Skeletal muscle satellite cell (primary cell): ENCODE data around the gene DUSP16.

Experiments used
- H3K27me3 ChIP-seq: 2 replicates; pipeline ENCODE4 v1.7.0; 2013; ENCODE audit warnings: low read length; ENCODE audit not compliant: control insufficient read depth, insufficient read depth
- H3K36me3 ChIP-seq: 2 replicates; pipeline ENCODE4 v1.7.0; 2013; ENCODE audit warnings: mild to moderate bottlenecking, control low read depth, low read length; ENCODE audit not compliant: insufficient read depth
- H3K4me1 ChIP-seq: 2 replicates; pipeline ENCODE4 v1.7.0; 2013; ENCODE audit warnings: low read length; ENCODE audit not compliant: control insufficient read depth, insufficient read depth
- H3K4me2 ChIP-seq: 2 replicates; pipeline ENCODE4 v1.7.0; 2013; ENCODE audit warnings: mild to moderate bottlenecking, low read length
- H3K4me3 ChIP-seq: 2 replicates; pipeline ENCODE4 v1.7.0; 2013; ENCODE audit warnings: low read length
- H3K9ac ChIP-seq: 2 replicates; pipeline ENCODE4 v1.7.0; 2013; ENCODE audit warnings: mild to moderate bottlenecking, low read depth, low read length, moderate library complexity
- H3K9me3 ChIP-seq: replicated peaks from 2 replicates; pipeline ENCODE4 v1.7.0; 2013; ENCODE audit warnings: mild to moderate bottlenecking, control low read depth, low read length

The DUSP16 gene

DNA sequence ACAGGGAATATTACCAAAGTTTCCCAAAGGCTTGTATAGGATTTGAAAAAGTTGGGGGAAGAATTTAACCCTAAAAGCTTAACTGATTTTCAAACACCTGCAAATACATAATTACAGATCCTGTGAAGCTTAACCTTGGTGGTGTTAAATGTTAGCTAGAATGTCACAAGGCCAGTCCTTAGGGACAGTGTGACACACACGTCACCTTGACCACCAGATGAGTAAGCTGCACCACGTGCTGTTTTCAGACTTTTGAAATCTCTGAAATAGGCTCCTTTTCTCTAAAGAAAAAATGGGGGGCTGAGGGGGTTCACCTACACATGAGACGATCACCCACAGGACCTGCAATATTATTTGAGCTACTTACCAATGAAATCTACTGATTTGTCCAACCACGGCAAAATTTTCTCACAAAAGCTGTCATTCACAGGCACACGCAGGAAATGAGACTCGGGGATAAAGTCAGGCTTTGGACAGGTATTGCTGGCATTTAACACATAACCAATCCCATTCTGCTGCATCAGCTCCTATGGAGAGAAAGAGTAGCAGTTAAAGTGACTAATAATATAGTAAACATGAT lies 75.9 kb downstream of the DUSP16 start:
- Histone ChIP-seq H3K36me3 (peaks cover 3% of the 10 kb centered on the region), H3K4me2 (no peak overlapping the region), H3K4me1 (no peaks in the 10 kb centered on the region), H3K9ac (no peak overlapping the region), H3K27me3 (no peaks in the 10 kb centered on the region), H3K9me3 (no peaks in the 10 kb centered on the region), H3K4me3 (no peak overlapping the region)

DNA sequence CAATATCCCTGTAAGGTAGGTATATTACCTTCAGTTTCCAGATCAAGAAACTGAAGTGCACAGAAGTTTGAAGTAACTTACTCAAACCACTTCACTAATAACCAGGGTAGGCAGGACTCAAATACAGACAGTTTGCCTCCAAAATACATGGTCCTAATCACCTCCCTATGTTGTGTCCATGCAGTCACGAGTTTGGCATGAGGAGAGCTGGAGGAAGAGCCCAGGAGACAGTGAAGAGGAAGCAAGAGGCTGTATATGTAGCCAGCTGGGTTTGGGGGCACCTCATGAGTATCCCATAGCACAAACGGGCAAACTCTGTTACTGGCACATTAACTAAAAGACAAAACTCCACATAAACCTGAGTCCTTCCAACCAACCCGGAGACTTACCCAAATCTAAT lies 79.2 kb downstream of the DUSP16 start:
- Histone ChIP-seq H3K9me3 (no peaks in the 10 kb centered on the region), H3K4me1 (no peaks in the 10 kb centered on the region), H3K36me3 (peaks cover 3% of the 10 kb centered on the region), H3K27me3 (no peaks in the 10 kb centered on the region), H3K4me3 (no peak overlapping the region), H3K9ac (no peak overlapping the region), H3K4me2 (no peak overlapping the region)

DNA sequence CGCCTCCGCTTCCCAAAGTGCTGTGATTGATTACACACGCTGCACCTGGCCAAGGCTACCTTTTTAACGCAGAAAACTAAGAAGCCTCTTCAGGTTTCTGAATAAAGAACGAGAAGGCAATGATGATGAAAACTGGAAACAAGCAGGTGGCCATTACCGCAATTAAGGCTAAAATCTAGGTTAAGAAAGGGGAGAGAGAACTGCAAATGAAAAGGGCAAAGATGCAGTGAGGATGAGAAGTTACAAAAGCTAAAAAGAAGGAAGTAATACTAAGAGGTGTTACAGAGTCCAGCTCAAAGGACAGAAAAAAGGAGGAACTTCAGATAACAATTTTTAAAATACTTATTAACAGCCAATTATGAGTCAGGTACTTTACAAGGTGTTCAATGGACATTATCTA lies 79.7 kb downstream of the DUSP16 start:
- no peak overlapping the region for H3K9ac ChIP-seq
- H3K4me3 ChIP-seq, result no peak overlapping the region
- no peak overlapping the region for H3K4me2 ChIP-seq
- H3K27me3 ChIP-seq, result no peaks in the 10 kb centered on the region
- no peaks in the 10 kb centered on the region for H3K4me1 ChIP-seq
- no peaks in the 10 kb centered on the region for H3K9me3 ChIP-seq
- peaks cover 3% of the 10 kb centered on the region for H3K36me3 ChIP-seq

DNA sequence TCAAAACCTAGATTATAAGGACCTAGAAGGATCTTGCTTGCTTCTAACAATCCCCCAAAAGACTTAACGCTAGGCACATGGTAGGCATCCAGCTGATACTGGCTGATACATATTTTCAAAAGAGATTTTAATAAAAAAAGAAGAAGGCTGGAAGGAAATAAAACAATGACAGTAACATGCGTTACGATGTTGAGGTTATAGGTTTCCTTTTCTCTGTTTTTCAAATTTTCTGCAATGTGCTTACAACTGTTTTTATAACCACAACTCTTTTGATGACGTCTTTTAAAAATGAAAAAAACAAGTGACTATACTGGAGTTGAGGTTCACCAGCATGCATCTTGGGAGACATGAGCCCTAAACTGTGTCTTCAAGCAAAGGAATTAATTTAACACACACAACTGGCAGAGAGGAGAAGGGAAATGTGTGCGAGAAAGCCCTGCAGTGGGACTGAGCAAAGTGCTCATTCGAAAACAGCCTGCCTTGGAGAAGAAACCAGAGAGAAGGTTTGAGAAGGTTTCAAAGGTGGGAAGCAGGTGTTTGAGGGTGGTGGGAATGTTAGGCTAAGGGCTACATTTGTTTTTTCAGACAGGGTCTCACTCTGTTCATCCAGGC lies 80.4 kb downstream of the DUSP16 start:
- Histone ChIP-seq H3K4me1 (no peaks in the 10 kb centered on the region), H3K36me3 (peaks cover 7% of the 10 kb centered on the region), H3K4me3 (no peak overlapping the region), H3K9me3 (no peaks in the 10 kb centered on the region), H3K9ac (no peak overlapping the region), H3K4me2 (no peak overlapping the region), H3K27me3 (no peaks in the 10 kb centered on the region)

DNA sequence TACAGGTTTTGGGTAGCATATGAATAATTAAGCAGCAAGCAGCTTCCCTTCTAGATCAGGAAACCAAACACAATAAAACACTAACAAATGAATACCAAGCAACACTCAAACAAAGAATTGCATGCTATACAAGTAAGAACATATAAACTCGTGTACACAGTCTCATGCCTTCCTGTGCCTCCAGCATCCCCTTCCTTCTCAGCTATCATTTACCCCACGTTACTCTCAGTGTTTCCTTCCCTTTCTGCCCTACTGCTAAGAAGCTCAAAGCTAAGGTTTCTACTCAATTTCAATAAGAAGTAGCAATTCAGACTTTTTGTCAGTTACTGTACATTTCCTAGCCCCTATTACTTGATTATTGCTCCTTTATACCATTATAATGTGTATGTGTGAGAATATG lies 81.0 kb downstream of the DUSP16 start:
- Histone ChIP-seq H3K4me2 (no peak overlapping the region), H3K4me1 (no peaks in the 10 kb centered on the region), H3K36me3 (peaks cover 12% of the 10 kb centered on the region), H3K27me3 (no peaks in the 10 kb centered on the region), H3K9ac (no peak overlapping the region), H3K9me3 (no peaks in the 10 kb centered on the region), H3K4me3 (no peak overlapping the region)

DNA sequence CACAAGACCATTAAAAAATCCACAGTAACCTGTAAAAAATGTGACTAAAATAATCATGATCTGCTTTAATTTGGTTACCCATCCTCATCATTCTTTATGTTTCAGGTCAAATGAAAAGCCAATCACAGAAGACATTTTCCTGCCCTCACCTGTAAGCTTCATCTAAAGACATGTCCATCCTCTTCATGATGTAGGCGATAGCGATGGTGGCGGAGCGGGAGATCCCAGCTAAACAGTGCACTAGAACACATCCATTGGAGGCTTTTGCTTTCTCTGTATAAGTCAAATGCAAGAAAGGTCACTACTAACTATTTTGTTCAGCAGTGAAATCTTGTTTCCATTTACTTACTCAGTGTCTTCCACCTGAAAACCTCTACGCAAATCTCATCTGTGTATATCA lies 82.6 kb downstream of the DUSP16 start:
- peaks cover 8% of the 10 kb centered on the region for H3K36me3 ChIP-seq
- H3K9ac ChIP-seq, result no peak overlapping the region
- H3K4me2 ChIP-seq, result no peak overlapping the region
- H3K4me3 ChIP-seq, result no peak overlapping the region
- no peaks in the 10 kb centered on the region for H3K4me1 ChIP-seq
- no peaks in the 10 kb centered on the region for H3K27me3 ChIP-seq
- no peaks in the 10 kb centered on the region for H3K9me3 ChIP-seq

DNA sequence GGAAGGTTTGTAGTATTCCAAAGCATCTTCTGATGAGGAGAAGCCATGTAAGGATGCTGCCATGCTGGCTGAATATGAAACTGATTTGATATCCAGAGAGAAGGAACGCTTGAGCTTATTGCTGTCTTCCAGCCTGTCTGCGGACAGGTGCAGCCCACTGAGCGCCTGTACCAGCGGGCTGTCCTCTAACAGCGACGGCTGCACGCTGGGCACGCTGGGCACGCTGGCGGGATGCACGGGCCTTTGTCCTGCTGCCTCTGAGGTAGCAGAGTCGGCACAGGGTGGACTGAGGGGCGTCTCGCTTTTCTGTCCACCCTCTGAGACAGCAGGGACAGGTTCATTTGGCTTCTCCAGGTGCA lies 85.2 kb downstream of the DUSP16 start:
- Histone ChIP-seq H3K27me3 (no peaks in the 10 kb centered on the region), H3K4me2 (no peak overlapping the region), H3K36me3 (peaks cover 8% of the 10 kb centered on the region), H3K9ac (no peak overlapping the region), H3K4me1 (no peaks in the 10 kb centered on the region), H3K9me3 (no peaks in the 10 kb centered on the region), H3K4me3 (no peak overlapping the region)

DNA sequence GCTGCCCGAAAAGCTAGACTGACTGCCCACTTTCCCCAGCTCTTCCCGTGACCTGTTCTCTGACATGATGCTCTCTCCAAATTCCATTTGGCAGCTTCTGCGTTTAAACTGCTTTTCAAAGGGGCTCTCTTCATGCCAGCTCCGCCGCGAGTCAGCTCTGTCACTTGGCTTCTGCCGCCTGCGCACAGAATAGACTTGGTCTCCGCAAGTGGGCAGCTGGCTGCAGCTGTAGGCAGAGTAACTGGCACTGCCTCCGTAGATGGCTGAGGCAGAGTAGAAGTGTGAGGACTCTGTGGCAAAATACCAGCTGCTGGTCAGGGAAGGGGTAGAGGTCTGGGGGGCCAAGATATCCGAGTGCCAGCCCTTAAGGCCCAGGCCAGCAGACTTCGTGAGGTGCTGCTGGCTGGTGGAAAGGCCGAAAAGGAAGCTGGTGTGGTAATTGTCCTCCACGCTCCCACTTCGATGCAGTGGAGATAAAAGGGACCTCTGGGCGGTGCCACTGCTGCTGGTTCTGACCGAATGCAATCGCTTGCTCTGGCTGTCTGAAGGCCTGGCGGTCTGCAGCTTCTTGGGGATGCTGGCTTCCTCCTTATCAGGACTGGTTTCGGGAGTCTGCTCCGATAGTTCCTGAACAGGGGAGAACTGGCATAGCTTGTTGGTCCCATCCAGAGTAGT lies 85.7 kb downstream of the DUSP16 start:
- H3K9ac ChIP-seq, result no peak overlapping the region
- H3K36me3 ChIP-seq, result peaks cover 8% of the 10 kb centered on the region
- H3K4me3 ChIP-seq, result no peak overlapping the region
- H3K27me3 ChIP-seq, result no peaks in the 10 kb centered on the region
- no peaks in the 10 kb centered on the region for H3K4me1 ChIP-seq
- no peak overlapping the region for H3K4me2 ChIP-seq
- no peaks in the 10 kb centered on the region for H3K9me3 ChIP-seq

DNA sequence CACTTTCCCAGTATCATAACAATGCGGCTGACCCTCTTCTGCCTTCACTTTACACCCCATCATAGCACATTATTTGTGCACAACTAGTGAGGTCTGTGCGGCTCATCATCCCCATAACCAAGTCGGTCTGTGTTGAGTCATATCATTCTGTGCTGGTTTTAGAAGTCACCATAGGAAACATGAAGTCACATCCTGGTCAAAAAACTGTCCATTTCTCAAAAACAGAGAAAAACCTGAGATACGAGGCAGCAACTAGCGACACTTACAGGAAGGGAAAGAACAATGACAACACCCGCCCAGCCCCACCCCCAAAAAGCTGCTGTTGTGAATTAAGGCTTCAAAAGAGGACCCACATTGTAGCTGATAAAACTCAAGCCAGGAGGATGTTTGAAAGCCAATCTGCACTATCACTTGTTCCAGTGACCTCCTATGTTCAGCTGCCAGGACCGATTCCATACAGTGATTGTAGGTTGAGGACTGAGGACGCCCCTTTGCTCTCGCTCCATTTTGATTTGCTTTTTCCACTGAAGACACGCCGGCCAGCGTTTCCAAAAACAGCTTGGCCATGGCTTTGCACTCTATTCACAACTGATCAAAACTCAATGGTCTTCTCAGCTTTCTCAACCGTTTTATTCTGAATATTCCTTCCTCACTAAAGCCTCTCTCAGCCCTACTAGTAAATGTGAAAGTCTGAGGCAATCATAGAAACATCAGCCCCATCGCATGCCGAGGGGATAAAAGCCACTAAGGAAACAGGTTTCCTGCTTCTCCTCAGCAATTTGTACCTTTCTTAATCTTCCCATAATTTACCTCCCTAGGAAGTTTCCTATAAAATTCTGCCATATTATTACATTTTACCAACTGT lies 87.5 kb downstream of the DUSP16 start:
- Histone ChIP-seq H3K27me3 (no peaks in the 10 kb centered on the region), H3K36me3 (peaks cover 8% of the 10 kb centered on the region), H3K9ac (no peak overlapping the region), H3K4me2 (no peak overlapping the region), H3K4me1 (no peaks in the 10 kb centered on the region), H3K4me3 (no peak overlapping the region), H3K9me3 (no peaks in the 10 kb centered on the region)

DNA sequence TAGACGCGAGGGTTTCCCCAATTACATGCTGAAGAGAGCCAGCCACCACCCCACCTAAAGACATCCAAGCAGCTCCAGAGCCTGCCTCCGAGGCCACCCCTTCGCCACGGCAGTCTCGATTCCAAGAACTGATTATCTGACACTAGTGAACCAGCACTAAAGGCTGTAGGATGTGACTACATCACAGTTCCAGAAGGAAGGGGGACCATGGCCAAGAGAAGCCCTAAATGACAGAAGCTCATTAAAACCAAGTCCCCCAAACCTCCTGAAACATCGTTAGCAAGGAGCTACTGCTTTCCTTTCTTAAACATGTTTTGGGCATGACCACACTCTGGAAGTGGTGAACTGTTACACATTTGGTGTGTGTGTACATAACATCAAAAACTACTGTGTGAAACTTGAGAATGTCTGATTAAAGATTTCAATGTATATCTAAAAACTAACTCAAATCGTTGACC lies 88.2 kb downstream of the DUSP16 start:
- H3K4me1 ChIP-seq, result no peaks in the 10 kb centered on the region
- no peak overlapping the region for H3K4me2 ChIP-seq
- H3K27me3 ChIP-seq, result no peaks in the 10 kb centered on the region
- H3K36me3 ChIP-seq, result peaks cover 8% of the 10 kb centered on the region
- H3K9me3 ChIP-seq, result no peaks in the 10 kb centered on the region
- H3K4me3 ChIP-seq, result no peak overlapping the region
- no peak overlapping the region for H3K9ac ChIP-seq

DNA sequence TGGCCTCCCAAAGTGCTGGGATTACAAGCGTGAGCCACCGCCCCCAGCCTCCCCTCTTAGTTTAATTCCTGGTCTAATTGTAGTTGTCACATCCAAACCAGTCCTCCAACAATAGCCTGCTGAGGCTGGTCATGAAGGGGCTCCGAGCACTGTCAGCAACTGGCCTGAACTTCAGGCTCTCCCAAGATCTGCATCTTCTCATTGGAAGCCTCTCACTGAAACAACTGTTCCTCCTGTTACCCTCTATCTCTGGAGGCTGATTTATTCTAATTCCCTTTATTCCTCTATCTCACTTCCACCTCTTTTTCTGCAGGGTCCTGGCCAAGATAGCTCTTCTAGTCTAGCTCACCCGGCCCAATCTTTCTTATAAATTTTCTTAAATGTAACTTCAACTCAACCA lies 89.4 kb downstream of the DUSP16 start:
- Histone ChIP-seq H3K4me1 (no peaks in the 10 kb centered on the region), H3K4me2 (no peak overlapping the region)

More for the DNA sequence above, 89.4 kb downstream of the DUSP16 start:
- Histone ChIP-seq H3K9me3 (no peaks in the 10 kb centered on the region), H3K36me3 (peaks cover 8% of the 10 kb centered on the region), H3K27me3 (no peaks in the 10 kb centered on the region), H3K4me3 (no peak overlapping the region), H3K9ac (no peak overlapping the region)
